DOHH2 (cell line): ENCODE data around the gene FAM227B.
A peak's percentile ranks its signal among the peaks of the same experiment; 100 is the strongest.

Source experiments
- H3F3A ChIP-seq: fragments of 200-600 bp; sonication (generic), shearing (Covaris generic); 2 replicates; pipeline ENCODE4 v1.6.0; 2016; ENCODE audit warnings: antibody characterized with exemption, mild to moderate bottlenecking; ENCODE audit not compliant: control insufficient read depth, insufficient read depth
- H3K27ac ChIP-seq: fragments of 200-600 bp; sonication (generic); 2 replicates; pipeline ENCODE4 v1.5.1; 2014; ENCODE audit warnings: low read depth, mild to moderate bottlenecking, low read length, moderate library complexity
- H3K27me3 ChIP-seq: fragments of 200-600 bp; sonication (generic); 2 replicates; pipeline ENCODE4 v1.6.1; 2014; ENCODE audit warnings: mild to moderate bottlenecking, low read length, mixed read lengths; ENCODE audit not compliant: control insufficient read depth
- H3K36me3 ChIP-seq: fragments of 200-600 bp; sonication (generic); 2 replicates; pipeline ENCODE4 v1.6.1; 2014; ENCODE audit warnings: mild to moderate bottlenecking, low read length, moderate library complexity, mixed read lengths; ENCODE audit not compliant: control insufficient read depth
- H3K4me1 ChIP-seq: fragments of 200-600 bp; sonication (generic); 2 replicates; pipeline ENCODE4 v1.6.1; 2014; ENCODE audit warnings: mild to moderate bottlenecking, low read length, mixed read lengths; ENCODE audit not compliant: control insufficient read depth
- H3K4me2 ChIP-seq: fragments of 200-600 bp; sonication (generic); 2 replicates; pipeline ENCODE4 v1.6.0; 2014; ENCODE audit warnings: mild to moderate bottlenecking, low read length, moderate library complexity
- H3K4me3 ChIP-seq: fragments of 200-600 bp; sonication (generic); 2 replicates; pipeline ENCODE4 v1.5.1; 2014; ENCODE audit warnings: mild to moderate bottlenecking, low read length, mixed read lengths
- H3K79me2 ChIP-seq: fragments of 200-600 bp; sonication (generic); 2 replicates; pipeline ENCODE4 v1.6.1; 2014; ENCODE audit warnings: mild to moderate bottlenecking, low read length, mixed read lengths; ENCODE audit not compliant: control insufficient read depth
- H3K9me2 ChIP-seq: fragments of 200-600 bp; sonication (generic); replicated peaks from 2 replicates; pipeline ENCODE4 v1.6.1; 2014; ENCODE audit warnings: mild to moderate bottlenecking, low read length, mixed read lengths; ENCODE audit not compliant: control insufficient read depth
- H3K9me3 ChIP-seq: fragments of 200-600 bp; sonication (generic); 2 replicates; pipeline ENCODE4 v1.6.1; 2014; ENCODE audit warnings: antibody characterized with exemption, low read length, mixed read lengths; ENCODE audit not compliant: control insufficient read depth, insufficient read depth
- H4K20me1 ChIP-seq: fragments of 200-600 bp; sonication (generic); 2 replicates; pipeline ENCODE4 v1.6.0; 2014; ENCODE audit warnings: low read depth, mild to moderate bottlenecking, antibody characterized with exemption, low read length, moderate library complexity; ENCODE audit not compliant: control insufficient read depth, insufficient read depth
- CTCF ChIP-seq: fragments of 200-600 bp; sonication (generic); IDR thresholded peaks from one replicate; pipeline ENCODE4 v1.5.1; 2014; ENCODE audit warnings: antibody characterized with exemption, mild to moderate bottlenecking, low read depth, low read length; ENCODE audit not compliant: poor library complexity, severe bottlenecking
- EZH2phosphoT487 ChIP-seq: fragments of 200-600 bp; sonication (generic); IDR thresholded peaks from 2 replicates; pipeline ENCODE4 v1.6.1; 2017; ENCODE audit warnings: borderline replicate concordance, mild to moderate bottlenecking, antibody characterized with exemption, low read length, moderate library complexity, mixed read lengths

FAM227B gene

DNA sequence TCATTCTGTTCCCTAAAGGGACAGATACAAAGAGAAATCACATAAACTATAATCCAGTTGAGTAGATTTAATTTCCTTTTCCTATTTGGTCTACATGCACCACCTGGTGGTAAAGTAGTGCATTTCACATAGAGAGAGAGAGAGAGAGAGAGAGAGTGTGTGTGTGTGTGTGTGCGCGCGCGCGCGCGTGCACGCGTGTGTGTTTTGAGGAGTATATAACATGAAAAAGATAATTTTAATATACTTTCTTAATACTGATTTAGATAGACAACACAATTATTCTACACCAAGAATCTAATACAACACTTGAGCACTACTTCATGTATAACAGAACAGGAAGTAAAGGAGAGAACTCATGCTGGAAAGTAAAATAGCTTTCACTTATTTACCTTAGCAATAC lies 198.6 kb downstream of the FAM227B start:
- H3K9me2 ChIP-seq: no peaks in the 10 kb centered on the region
- H3K9me3 ChIP-seq: no peaks in the 10 kb centered on the region
- H4K20me1 ChIP-seq: no peaks in the 10 kb centered on the region
- H3K4me3 ChIP-seq: peak overlapping the region; percentile 11; the same call in 1 of the 2 replicates
- H3K27me3 ChIP-seq: no peaks in the 10 kb centered on the region; the same call in 1 of the 2 replicates
- no peak overlapping the region for H3K27ac ChIP-seq
- H3F3A ChIP-seq: no peaks in the 10 kb centered on the region
- peak overlapping the region; percentile 37 for H3K4me2 ChIP-seq
- H3K79me2 ChIP-seq: no peaks in the 10 kb centered on the region
- H3K36me3 ChIP-seq: no peaks in the 10 kb centered on the region
- 0 out of 2 replicates have a peak, but pooled peaks cover 3% of the 10 kb centered on the region for H3K4me1 ChIP-seq
- TF ChIP-seq CTCF (peak; percentile 75), EZH2phosphoT487 (no peak)

- H3K36me3 ChIP-seq: no peaks in the 10 kb centered on the region
- no peaks in the 10 kb centered on the region for H3K9me3 ChIP-seq
- no peak overlapping the region for H3K4me2 ChIP-seq
- no peaks in the 10 kb centered on the region for H3F3A ChIP-seq
- H3K27me3 ChIP-seq: peaks cover 4% of the 10 kb centered on the region; the same call in 1 of the 2 replicates
- 0 out of 2 replicates have a peak, but pooled peaks cover 3% of the 10 kb centered on the region for H3K4me1 ChIP-seq
- TF ChIP-seq EZH2phosphoT487 (no peak), CTCF (no peak)
- no peak overlapping the region for H3K4me3 ChIP-seq
- no peaks in the 10 kb centered on the region for H3K9me2 ChIP-seq
- H3K79me2 ChIP-seq: no peaks in the 10 kb centered on the region
- no peak overlapping the region for H3K27ac ChIP-seq
- H4K20me1 ChIP-seq: no peaks in the 10 kb centered on the region
Observed at GRCh38 chr15:49418811-49419210, 201.8 kb downstream of the FAM227B start.

DNA sequence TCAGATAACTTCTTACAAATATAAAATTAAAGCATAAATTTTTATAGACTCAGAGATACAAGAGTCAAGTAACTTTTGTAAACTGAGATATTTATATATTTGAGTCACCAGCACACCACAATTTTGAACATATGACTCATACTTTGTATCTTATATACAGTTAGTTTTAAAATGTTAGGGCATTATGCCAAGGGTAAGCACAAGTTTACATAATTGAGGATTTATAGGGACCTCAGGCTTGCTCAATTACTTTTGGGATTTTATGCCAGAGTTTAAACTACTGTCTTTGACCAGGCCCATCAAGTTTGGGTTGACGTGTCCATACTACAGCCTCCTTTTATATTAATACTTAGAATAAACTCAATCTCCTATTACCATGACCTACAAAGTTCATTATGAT lies 205.0 kb downstream of the FAM227B start:
- Histone ChIP-seq H3F3A (no peaks in the 10 kb centered on the region), H4K20me1 (no peaks in the 10 kb centered on the region), H3K36me3 (no peaks in the 10 kb centered on the region), H3K9me2 (no peaks in the 10 kb centered on the region), H3K79me2 (no peaks in the 10 kb centered on the region), H3K4me1 (no peaks in the 10 kb centered on the region), H3K4me3 (no peak overlapping the region), H3K27ac (no peak overlapping the region), H3K27me3 (peaks cover 4% of the 10 kb centered on the region; the same call in 1 of the 2 replicates), H3K4me2 (no peak overlapping the region), H3K9me3 (no peaks in the 10 kb centered on the region)
- TF ChIP-seq CTCF (no peak), EZH2phosphoT487 (no peak)

DNA sequence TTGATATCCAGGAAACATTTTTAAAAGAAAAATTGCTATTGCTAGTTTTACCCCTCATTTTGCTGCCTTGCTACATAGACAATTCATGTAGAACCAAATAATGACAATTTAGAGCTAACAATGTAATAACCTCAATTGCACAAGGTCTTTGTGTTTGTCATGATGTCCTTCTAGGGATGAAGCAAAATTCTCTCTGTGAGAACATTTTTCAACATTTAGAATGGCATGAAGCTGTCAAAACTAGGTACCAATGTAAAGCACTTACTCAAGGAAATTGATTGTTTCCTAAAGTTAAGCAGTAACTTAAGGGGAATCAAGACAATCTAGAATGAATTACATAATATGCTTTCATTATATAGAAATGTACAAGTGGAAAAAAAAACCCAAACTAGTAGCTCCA lies 205.5 kb downstream of the FAM227B start:
- TF ChIP-seq CTCF (no peak), EZH2phosphoT487 (no peak)
- Histone ChIP-seq H3K9me2 (no peaks in the 10 kb centered on the region), H4K20me1 (no peaks in the 10 kb centered on the region), H3K27me3 (peaks cover 4% of the 10 kb centered on the region; the same call in 1 of the 2 replicates), H3K9me3 (no peaks in the 10 kb centered on the region), H3K4me1 (no peaks in the 10 kb centered on the region), H3F3A (no peaks in the 10 kb centered on the region), H3K4me2 (no peak overlapping the region), H3K79me2 (no peaks in the 10 kb centered on the region), H3K36me3 (no peaks in the 10 kb centered on the region), H3K4me3 (no peak overlapping the region), H3K27ac (no peak overlapping the region)
